Liver (tissue), 3 donors: ENCODE measurements around the gene CCR5AS.

ENCODE experiments used
- RAD21 ChIP-seq, 2 donors: IDR thresholded peaks; 2 replicates each; pipeline ENCODE4 v1.6.1; 2016; ENCODE audit warnings: antibody characterized with exemption in 2 of 2, mild to moderate bottlenecking in 2 of 2
- RXRA ChIP-seq, 2 donors: IDR thresholded peaks; 2 replicates each; pipeline ENCODE4 v1.6.1; 2017 to 2018; ENCODE audit warnings: antibody characterized with exemption in 2 of 2, mild to moderate bottlenecking in 1 of 2
- SP1 ChIP-seq: IDR thresholded peaks from 2 replicates; pipeline ENCODE4 v1.6.1; 2018; ENCODE audit warnings: antibody characterized with exemption, mild to moderate bottlenecking
- TAF1 ChIP-seq: conservative IDR thresholded peaks from 2 replicates; pipeline ENCODE4 v1.6.1; 2016; ENCODE audit warnings: antibody characterized with exemption, mild to moderate bottlenecking
- TF ChIP-seq, protein P1 (sequence below): IDR thresholded peaks from 2 replicates; pipeline ENCODE4 v1.6.1; 2016; ENCODE audit warnings: antibody characterized with exemption
- TF ChIP-seq, protein P2 (sequence below): fragments of 150-350 bp; IDR thresholded peaks from 2 replicates; pipeline ENCODE4 v1.5.1; 2017; ENCODE audit warnings: improper control_type of control experiment, low read depth, low read length; ENCODE audit not compliant: missing input control
- donor health status: healthy.
- donor health status: healthy.

DNA sequence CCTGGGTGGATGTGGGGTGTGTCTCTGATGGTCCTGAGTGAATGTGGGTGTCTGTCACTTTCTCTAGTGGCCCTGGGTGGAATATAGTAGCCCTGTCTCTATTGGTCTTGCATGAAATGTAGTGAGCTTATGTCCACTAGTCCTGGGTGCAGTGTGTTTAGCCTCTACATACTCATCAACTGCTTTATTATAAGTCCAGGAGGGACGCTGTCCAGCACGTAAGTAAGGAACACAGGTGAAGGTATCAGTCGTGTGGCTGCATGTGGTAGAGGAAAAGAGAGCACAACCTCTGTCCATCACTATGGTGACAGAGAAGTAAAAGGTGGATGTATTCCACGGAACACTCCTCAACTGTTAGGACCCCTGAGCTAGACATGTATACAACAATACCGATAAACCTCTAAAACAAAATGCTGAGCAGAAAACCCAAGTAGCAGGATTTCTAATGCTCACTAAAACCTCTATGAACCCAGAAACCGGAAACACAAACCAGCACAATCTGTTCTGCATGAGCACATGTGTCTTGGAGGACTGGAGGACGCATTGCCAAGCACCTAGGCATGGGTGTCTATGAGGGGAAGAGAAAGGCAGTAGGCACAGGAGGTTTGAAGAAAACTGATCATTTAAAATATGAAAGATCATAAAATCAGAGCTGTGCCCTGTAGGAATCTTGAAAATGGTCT, 46.8 kb upstream of the CCR5AS start:
- no peak for TF ChIP-seq RXRA (IDR thresholded peaks at IDR 0.05)
- TF ChIP-seq SP1: no peak
- TF ChIP-seq, protein P1, sequence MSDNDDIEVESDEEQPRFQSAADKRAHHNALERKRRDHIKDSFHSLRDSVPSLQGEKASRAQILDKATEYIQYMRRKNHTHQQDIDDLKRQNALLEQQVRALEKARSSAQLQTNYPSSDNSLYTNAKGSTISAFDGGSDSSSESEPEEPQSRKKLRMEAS: no peak
- TF ChIP-seq TAF1: no peak
- no peak for TF ChIP-seq RAD21 (IDR thresholded peaks at IDR 0.05)
- TF ChIP-seq, protein P2, sequence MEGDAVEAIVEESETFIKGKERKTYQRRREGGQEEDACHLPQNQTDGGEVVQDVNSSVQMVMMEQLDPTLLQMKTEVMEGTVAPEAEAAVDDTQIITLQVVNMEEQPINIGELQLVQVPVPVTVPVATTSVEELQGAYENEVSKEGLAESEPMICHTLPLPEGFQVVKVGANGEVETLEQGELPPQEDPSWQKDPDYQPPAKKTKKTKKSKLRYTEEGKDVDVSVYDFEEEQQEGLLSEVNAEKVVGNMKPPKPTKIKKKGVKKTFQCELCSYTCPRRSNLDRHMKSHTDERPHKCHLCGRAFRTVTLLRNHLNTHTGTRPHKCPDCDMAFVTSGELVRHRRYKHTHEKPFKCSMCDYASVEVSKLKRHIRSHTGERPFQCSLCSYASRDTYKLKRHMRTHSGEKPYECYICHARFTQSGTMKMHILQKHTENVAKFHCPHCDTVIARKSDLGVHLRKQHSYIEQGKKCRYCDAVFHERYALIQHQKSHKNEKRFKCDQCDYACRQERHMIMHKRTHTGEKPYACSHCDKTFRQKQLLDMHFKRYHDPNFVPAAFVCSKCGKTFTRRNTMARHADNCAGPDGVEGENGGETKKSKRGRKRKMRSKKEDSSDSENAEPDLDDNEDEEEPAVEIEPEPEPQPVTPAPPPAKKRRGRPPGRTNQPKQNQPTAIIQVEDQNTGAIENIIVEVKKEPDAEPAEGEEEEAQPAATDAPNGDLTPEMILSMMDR: no peak
